Measurements from ENCODE around the gene TOX3. TPM values are rescaled to one million over a fixed set of nuclear protein-coding genes. Genes with fewer than 3 reads are reported as not detected.

The TOX3 gene
- total RNA-seq, 1 donor: not detected

GRCh38 chr16:52439750-52440149 lies 107.2 kb downstream of the TOX3 start:
- Histone ChIP-seq H3K9me3 (ENCODE audit: low read depth, low read length) (no peaks in the 10 kb centered on the region), H3K27me3 (ENCODE audit: insufficient read depth, low read length) (no peaks in the 10 kb centered on the region), H3K4me1 (ENCODE audit: insufficient read depth, low read length) (no peaks in the 10 kb centered on the region), H3K4me3 (ENCODE audit: low read length) (no peak overlapping the region)

DNA sequence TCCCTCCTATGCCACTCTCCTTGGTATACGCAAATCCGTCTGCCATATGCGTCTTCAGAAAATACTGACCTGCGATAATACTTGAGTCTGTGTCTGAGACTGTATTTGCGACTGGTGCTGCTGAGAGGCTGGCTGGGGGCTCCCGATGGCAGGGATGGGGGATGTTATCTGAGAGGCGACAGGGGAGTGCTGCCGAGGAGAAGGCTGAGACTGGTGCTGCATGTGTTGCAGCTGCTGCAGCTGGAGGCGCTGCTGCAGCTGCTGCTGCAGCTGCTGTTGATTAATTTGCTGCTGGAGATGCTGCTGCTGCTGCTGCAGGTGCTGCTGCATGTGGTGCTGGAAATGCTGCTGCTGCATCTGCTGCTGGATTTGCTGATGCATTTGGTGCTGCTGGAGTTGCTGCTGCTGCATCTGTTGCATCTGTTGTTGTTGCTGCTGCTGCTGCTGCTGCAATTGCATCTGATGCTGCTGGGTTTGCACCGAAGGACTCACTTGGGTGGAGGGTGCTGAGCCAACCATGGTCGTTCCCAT lies 107.7 kb downstream of the TOX3 start:
- Histone ChIP-seq H3K9me3 (ENCODE audit: low read depth, low read length) (no peaks in the 10 kb centered on the region), H3K27me3 (ENCODE audit: insufficient read depth, low read length) (no peaks in the 10 kb centered on the region), H3K4me3 (ENCODE audit: low read length) (no peak overlapping the region), H3K4me1 (ENCODE audit: insufficient read depth, low read length) (no peaks in the 10 kb centered on the region)

DNA sequence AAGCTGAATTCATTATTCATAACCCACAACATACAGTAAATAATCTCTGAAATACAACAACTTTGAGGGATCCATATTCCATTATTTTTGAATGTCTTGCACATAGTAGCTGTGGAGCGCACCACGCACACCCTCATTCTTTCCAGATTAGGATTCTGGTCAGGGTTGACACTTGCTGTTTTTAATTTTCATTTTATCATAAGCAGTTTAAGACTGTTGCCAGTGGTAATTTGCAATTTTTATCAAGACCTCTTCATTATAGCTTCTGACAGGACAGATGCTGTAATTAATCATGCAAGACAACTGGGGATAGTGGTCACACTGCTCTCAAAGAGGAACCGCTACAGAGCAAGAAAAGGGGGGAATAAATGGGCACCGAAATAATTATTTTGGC lies 109.7 kb downstream of the TOX3 start:
- Histone ChIP-seq H3K4me1 (ENCODE audit: insufficient read depth, low read length) (no peaks in the 10 kb centered on the region), H3K27me3 (ENCODE audit: insufficient read depth, low read length) (no peaks in the 10 kb centered on the region), H3K9me3 (ENCODE audit: low read depth, low read length) (no peaks in the 10 kb centered on the region), H3K4me3 (ENCODE audit: low read length) (no peak overlapping the region)

DNA sequence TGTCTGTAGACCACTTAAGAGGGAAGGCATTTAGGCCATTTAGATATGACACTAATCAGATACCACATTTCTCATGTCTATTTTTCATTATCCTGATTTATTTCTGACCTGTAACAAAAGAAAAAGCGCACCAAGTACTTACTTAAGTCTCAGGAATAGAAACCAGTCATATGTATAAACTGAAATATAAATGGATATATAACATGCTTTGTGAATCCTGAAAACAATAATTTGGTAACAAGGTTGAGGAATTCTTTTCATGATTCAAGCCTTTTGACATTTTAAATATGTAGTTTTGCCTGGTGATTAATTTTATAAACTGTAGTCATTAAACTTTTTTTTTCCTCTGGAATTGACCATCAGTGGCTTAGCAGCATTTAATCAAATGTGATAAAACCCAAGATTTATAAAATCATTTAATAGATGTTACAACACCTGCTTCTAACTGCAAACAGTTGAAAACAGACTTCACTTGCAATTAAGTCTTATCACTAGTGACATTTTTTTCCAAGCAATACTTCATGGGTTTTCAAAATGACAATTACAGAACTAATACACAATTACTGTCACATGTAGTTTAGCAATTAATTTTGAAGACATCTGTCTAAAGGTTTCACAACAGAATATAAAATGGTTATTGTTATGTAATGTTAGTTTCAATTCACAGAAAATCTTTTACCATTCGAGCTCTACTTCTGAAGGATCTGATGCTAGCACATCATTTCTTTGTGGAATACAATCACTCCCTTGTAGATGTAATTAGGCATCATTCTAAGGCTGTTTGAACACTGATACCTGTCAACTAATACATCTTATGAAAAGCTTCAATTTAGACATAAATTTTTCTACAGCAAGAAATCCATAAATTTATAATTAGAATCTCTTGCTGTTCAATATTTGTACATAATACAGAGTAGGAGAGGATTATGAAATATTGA lies 110.3 kb downstream of the TOX3 start:
- H3K9me3 ChIP-seq (ENCODE audit: low read depth, low read length): no peaks in the 10 kb centered on the region
- H3K4me3 ChIP-seq (ENCODE audit: low read length): no peak overlapping the region
- H3K4me1 ChIP-seq (ENCODE audit: insufficient read depth, low read length): no peaks in the 10 kb centered on the region
- no peaks in the 10 kb centered on the region for H3K27me3 ChIP-seq (ENCODE audit: insufficient read depth, low read length)

DNA sequence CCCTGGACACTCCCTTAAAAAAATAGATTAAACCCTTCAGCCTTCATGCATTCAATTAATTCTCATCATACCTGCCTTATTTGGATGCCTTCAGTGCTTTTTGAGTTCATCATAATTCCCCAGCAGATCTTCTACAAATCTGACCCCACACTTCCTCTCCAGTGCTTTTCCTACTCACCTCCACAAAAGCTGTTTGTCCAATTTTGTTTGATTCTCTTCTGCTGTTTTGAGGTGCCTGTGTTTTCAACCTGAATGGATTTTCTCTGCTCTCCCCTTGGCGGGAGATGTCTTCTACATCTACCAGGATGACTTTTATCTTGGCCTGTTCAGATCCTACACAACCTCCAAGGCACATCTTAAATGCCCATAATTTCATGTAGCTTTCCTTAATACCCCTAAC lies 112.7 kb downstream of the TOX3 start:
- no peaks in the 10 kb centered on the region for H3K27me3 ChIP-seq (ENCODE audit: insufficient read depth, low read length)
- H3K4me3 ChIP-seq (ENCODE audit: low read length): no peak overlapping the region
- H3K4me1 ChIP-seq (ENCODE audit: insufficient read depth, low read length): no peaks in the 10 kb centered on the region
- no peaks in the 10 kb centered on the region for H3K9me3 ChIP-seq (ENCODE audit: low read depth, low read length)

- H3K4me3 ChIP-seq (ENCODE audit: low read length): no peak overlapping the region
- no peaks in the 10 kb centered on the region for H3K4me1 ChIP-seq (ENCODE audit: insufficient read depth, low read length)
- no peaks in the 10 kb centered on the region for H3K9me3 ChIP-seq (ENCODE audit: low read depth, low read length)
- no peaks in the 10 kb centered on the region for H3K27me3 ChIP-seq (ENCODE audit: insufficient read depth, low read length)
Observed at GRCh38 chr16:52433643-52434042, 113.3 kb downstream of the TOX3 start.

- Histone ChIP-seq H3K9me3 (ENCODE audit: low read depth, low read length) (no peaks in the 10 kb centered on the region), H3K4me3 (ENCODE audit: low read length) (no peak overlapping the region), H3K4me1 (ENCODE audit: insufficient read depth, low read length) (no peaks in the 10 kb centered on the region), H3K27me3 (ENCODE audit: insufficient read depth, low read length) (no peaks in the 10 kb centered on the region)
Observed at GRCh38 chr16:52424591-52424990, 122.4 kb downstream of the TOX3 start.

GRCh38 chr16:52422307-52422706 lies 124.6 kb downstream of the TOX3 start:
- Histone ChIP-seq H3K4me3 (ENCODE audit: low read length) (no peak overlapping the region), H3K9me3 (ENCODE audit: low read depth, low read length) (no peaks in the 10 kb centered on the region), H3K27me3 (ENCODE audit: insufficient read depth, low read length) (no peaks in the 10 kb centered on the region), H3K4me1 (ENCODE audit: insufficient read depth, low read length) (no peaks in the 10 kb centered on the region)

- no peaks in the 10 kb centered on the region for H3K4me1 ChIP-seq (ENCODE audit: insufficient read depth, low read length)
Observed at GRCh38 chr16:52418201-52418600, 128.7 kb downstream of the TOX3 start.

GRCh38 chr16:52416888-52417287 lies 130.1 kb downstream of the TOX3 start:
- Histone ChIP-seq H3K4me3 (ENCODE audit: low read length) (no peak overlapping the region), H3K9me3 (ENCODE audit: low read depth, low read length) (no peaks in the 10 kb centered on the region), H3K4me1 (ENCODE audit: insufficient read depth, low read length) (no peaks in the 10 kb centered on the region), H3K27me3 (ENCODE audit: insufficient read depth, low read length) (no peaks in the 10 kb centered on the region)

More at GRCh38 chr16:52418201-52418600, 128.7 kb downstream of the TOX3 start:
- Histone ChIP-seq H3K4me3 (ENCODE audit: low read length) (no peak overlapping the region), H3K9me3 (ENCODE audit: low read depth, low read length) (no peaks in the 10 kb centered on the region), H3K27me3 (ENCODE audit: insufficient read depth, low read length) (no peaks in the 10 kb centered on the region)

- H3K27me3 ChIP-seq (ENCODE audit: insufficient read depth, low read length): no peaks in the 10 kb centered on the region
- no peaks in the 10 kb centered on the region for H3K4me1 ChIP-seq (ENCODE audit: insufficient read depth, low read length)
- no peak overlapping the region for H3K4me3 ChIP-seq (ENCODE audit: low read length)
- no peaks in the 10 kb centered on the region for H3K9me3 ChIP-seq (ENCODE audit: low read depth, low read length)
Observed at GRCh38 chr16:52411011-52411410, 135.9 kb downstream of the TOX3 start.

DNA sequence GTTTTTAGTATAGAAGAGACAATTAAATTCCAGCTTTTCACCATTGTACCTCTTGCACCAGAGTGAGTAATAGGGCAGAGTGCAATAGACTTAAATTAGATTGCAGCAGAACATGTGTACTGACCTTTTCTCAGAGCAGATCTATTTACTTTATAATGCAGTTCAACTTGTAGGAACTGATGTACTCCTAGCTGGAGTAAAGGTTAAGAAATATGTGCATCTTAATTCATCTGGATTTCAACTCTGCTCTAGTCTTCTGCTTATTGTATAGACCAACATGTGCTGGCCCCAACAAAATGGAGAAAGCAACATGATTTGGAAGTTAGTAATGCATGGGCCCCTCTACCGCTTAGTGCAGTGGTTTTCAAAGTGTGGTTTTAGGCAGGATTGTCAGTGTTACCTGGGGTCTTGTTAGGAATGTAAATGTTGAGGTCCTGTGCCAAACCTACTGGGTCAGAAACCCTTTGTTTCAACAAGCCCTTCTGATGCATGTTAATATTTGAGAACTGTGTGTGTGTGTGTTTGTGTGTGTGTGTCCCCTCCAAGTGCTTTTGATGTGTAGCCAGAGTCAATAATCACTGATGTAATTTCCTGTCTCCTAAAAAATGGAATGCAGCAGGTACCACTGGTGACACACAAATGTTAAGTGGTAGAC lies 138.6 kb downstream of the TOX3 start:
- no peaks in the 10 kb centered on the region for H3K4me1 ChIP-seq (ENCODE audit: insufficient read depth, low read length)
- H3K4me3 ChIP-seq (ENCODE audit: low read length): no peak overlapping the region
- no peaks in the 10 kb centered on the region for H3K27me3 ChIP-seq (ENCODE audit: insufficient read depth, low read length)
- no peaks in the 10 kb centered on the region for H3K9me3 ChIP-seq (ENCODE audit: low read depth, low read length)

DNA sequence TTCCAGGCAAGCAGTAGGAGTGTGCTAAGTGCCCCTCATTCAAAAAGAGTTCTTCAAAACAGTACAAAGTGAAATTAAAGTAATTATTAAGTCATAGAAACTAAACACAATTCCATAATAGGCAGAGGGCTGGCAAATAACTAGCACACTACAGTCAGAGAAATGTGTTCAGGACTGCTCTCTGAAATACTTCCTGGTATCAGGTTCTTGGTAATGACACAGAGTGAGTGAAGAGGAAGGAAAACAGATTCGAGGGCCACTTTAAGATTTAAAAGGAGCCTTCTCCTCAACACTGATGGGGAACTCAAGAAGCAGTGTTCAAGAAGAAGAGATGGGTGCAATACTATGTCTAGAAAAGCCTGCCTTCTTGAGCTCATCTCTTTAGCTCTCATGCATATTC lies 139.2 kb downstream of the TOX3 start:
- no peak overlapping the region for H3K4me3 ChIP-seq (ENCODE audit: low read length)
- H3K9me3 ChIP-seq (ENCODE audit: low read depth, low read length): no peaks in the 10 kb centered on the region
- H3K4me1 ChIP-seq (ENCODE audit: insufficient read depth, low read length): no peaks in the 10 kb centered on the region

DNA sequence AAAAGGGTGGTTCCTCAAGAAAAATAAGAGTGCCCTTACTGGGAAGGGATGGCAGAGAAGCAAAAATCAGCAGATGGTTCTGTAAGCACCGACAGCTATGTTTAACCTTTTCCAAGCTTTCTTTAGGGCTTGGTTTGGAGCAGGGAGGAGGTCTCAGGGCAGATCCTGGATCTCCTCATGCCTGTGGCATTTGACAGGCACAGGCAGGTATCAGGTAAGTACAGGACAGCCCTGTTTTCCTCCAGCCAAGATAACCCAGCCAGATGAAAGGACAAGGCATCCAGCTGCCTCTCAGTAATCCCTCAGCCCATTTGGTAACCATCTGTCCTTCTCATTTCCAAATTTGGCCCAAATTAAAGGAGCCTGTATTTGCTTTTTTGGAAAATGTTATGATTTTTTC lies 141.5 kb downstream of the TOX3 start:
- Histone ChIP-seq H3K4me1 (ENCODE audit: insufficient read depth, low read length) (no peaks in the 10 kb centered on the region), H3K27me3 (ENCODE audit: insufficient read depth, low read length) (no peaks in the 10 kb centered on the region)

More for the DNA sequence above, 139.2 kb downstream of the TOX3 start:
- no peaks in the 10 kb centered on the region for H3K27me3 ChIP-seq (ENCODE audit: insufficient read depth, low read length)

GRCh38 chr16:52404546-52404945 lies 142.4 kb downstream of the TOX3 start:
- no peak overlapping the region for H3K4me3 ChIP-seq (ENCODE audit: low read length)
- no peaks in the 10 kb centered on the region for H3K9me3 ChIP-seq (ENCODE audit: low read depth, low read length)
- no peaks in the 10 kb centered on the region for H3K4me1 ChIP-seq (ENCODE audit: insufficient read depth, low read length)
- no peaks in the 10 kb centered on the region for H3K27me3 ChIP-seq (ENCODE audit: insufficient read depth, low read length)

More for the DNA sequence above, 141.5 kb downstream of the TOX3 start:
- Histone ChIP-seq H3K4me3 (ENCODE audit: low read length) (no peak overlapping the region), H3K9me3 (ENCODE audit: low read depth, low read length) (no peaks in the 10 kb centered on the region)

All from mononuclear cell (primary cell).